Measurements from ENCODE around the gene ECM1.

GRCh38 chr1:150507912-150508864 is at the start of gene ECM1:
- no peak for TF ChIP-seq POLR2A (IDR thresholded peaks at IDR 0.05; ENCODE audit: low read depth, low read length)
- TF ChIP-seq CTCF (IDR thresholded peaks at IDR 0.05; ENCODE audit: extremely low read depth in 1 of 2, insufficient read depth in 1 of 2, low read depth in 1 of 2, low read length in 2 of 2): no peak
- peak; percentile 54 for TF ChIP-seq JUN (IDR thresholded peaks at IDR 0.05; ENCODE audit: borderline replicate concordance, insufficient read depth, insufficient read length, low read depth)
- peak; percentile 86 for TF ChIP-seq FOS (IDR thresholded peaks at IDR 0.05; ENCODE audit: borderline replicate concordance, insufficient read depth, low read length)
- TF ChIP-seq EZH2 (IDR thresholded peaks at IDR 0.05; ENCODE audit: borderline replicate concordance, low read depth, low read length, severe bottlenecking): no peak
- TF ChIP-seq MAX (IDR thresholded peaks at IDR 0.05; ENCODE audit: insufficient read depth, insufficient read length): no peak
- TF ChIP-seq POLR2AphosphoS5 (IDR thresholded peaks at IDR 0.05; ENCODE audit: insufficient read depth, low read depth, low read length): peak; percentile 23
